ENCODE measurements around the gene PPP1R18.

Gene PPP1R18

DNA sequence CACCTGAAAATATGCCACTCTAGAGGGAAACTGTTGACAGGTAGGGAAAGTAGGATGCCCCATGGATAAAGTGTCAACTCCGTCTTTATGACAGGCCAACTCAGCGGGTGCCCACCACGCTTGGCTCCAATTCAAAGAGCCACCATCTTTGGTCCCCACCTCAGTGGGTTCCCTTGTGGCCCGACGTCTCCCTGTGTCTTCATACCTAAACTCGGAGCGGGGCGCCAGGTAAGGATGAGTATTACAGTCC, 30.4 kb upstream of the PPP1R18 start:
- H3K4me3 ChIP-seq (ENCODE audit: control insufficient read depth, low read depth, low read length) = peak overlapping the region; percentile 82
- TF ChIP-seq, protein P1, sequence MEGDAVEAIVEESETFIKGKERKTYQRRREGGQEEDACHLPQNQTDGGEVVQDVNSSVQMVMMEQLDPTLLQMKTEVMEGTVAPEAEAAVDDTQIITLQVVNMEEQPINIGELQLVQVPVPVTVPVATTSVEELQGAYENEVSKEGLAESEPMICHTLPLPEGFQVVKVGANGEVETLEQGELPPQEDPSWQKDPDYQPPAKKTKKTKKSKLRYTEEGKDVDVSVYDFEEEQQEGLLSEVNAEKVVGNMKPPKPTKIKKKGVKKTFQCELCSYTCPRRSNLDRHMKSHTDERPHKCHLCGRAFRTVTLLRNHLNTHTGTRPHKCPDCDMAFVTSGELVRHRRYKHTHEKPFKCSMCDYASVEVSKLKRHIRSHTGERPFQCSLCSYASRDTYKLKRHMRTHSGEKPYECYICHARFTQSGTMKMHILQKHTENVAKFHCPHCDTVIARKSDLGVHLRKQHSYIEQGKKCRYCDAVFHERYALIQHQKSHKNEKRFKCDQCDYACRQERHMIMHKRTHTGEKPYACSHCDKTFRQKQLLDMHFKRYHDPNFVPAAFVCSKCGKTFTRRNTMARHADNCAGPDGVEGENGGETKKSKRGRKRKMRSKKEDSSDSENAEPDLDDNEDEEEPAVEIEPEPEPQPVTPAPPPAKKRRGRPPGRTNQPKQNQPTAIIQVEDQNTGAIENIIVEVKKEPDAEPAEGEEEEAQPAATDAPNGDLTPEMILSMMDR (conservative IDR thresholded peaks at IDR 0.05; ENCODE audit: control insufficient read depth, insufficient read depth, low read depth, low read length) = no peak
- no peak for DNase-seq (ENCODE audit: low read depth)

DNA sequence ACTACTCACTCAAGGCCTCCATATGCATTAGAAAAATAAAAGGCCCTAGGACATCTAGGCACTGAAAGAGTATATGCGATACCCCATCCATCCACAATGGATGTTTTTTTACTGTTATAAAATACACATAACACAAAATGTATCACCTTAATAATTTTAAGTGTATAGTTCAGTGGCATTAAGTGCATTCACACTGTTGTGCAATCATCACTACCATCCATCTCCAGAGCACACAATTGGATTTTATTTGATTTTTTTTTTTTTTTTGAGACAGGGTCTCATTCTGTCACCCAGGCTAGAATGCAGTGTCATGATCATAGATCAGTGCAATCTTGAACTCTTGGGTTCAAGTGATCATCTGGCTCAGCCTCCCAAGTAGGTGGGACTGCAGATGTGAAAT, 27.8 kb upstream of the PPP1R18 start:
- no peak overlapping the region for H3K4me3 ChIP-seq (ENCODE audit: control insufficient read depth, low read depth, low read length)
- DNase-seq (ENCODE audit: low read depth) = no peak
- TF ChIP-seq, protein P1 (conservative IDR thresholded peaks at IDR 0.05; ENCODE audit: control insufficient read depth, insufficient read depth, low read depth, low read length) = no peak

DNA sequence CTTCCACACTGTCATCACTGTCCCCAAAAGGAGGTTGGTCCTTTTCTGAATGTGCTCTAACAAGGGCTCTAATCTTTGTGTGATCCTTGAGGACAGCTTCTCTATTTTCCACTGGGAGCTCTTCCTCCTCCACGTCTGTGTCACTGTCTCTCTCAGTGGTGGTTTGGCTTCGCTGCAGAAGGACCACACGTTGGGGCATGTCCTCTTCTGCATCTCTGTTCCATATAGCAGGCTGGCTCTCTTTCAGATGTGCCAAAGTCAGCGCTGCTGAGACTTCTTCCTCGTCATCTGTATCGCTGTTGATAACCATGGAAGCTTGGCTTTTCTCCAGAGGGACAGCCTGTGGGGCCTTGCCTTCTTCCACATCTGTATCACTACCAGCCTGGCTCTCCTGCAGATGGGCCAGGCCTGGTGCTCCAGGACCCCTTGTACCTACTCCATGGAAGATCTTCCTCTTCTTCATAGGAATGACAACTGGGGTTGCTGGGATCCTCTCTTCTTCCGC, 26.0 kb upstream of the PPP1R18 start:
- no peak for DNase-seq (ENCODE audit: low read depth)
- H3K4me3 ChIP-seq (ENCODE audit: control insufficient read depth, low read depth, low read length) = no peak overlapping the region

DNA sequence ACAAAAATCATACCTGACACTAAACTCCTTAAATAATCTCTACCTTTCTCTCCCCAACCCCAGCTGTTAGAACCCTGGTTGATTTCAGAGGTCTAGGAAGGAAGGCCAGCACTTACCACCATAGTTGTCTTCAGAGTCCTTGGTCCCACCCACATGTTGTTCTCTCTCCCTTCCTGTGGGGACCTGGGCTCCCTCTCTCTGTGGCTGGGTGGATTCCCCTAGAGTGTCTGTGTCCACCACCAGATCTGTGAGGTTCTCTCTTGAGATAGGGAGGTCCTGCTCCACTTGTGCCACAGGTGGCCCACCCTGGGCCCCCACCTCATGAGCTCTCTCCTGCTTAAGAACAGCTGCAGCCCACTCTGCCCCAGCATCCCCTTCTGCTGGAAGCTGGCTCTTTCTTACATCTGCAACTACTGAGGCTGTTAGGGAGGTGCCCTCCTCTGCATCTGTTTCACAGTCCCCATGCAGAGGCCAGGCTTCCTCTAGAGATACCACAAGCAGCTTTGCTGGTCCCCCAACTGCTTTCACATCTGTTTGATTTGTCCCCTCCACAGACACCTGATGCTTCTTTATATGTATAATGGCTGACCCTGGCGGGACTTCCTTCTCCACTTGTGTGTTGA, 25.4 kb upstream of the PPP1R18 start:
- DNase-seq (ENCODE audit: low read depth) = no peak
- TF ChIP-seq, protein P1 (conservative IDR thresholded peaks at IDR 0.05; ENCODE audit: control insufficient read depth, insufficient read depth, low read depth, low read length) = no peak

More for the DNA sequence above, 26.0 kb upstream of the PPP1R18 start:
- TF ChIP-seq, protein P1 (conservative IDR thresholded peaks at IDR 0.05; ENCODE audit: control insufficient read depth, insufficient read depth, low read depth, low read length) = no peak

DNA sequence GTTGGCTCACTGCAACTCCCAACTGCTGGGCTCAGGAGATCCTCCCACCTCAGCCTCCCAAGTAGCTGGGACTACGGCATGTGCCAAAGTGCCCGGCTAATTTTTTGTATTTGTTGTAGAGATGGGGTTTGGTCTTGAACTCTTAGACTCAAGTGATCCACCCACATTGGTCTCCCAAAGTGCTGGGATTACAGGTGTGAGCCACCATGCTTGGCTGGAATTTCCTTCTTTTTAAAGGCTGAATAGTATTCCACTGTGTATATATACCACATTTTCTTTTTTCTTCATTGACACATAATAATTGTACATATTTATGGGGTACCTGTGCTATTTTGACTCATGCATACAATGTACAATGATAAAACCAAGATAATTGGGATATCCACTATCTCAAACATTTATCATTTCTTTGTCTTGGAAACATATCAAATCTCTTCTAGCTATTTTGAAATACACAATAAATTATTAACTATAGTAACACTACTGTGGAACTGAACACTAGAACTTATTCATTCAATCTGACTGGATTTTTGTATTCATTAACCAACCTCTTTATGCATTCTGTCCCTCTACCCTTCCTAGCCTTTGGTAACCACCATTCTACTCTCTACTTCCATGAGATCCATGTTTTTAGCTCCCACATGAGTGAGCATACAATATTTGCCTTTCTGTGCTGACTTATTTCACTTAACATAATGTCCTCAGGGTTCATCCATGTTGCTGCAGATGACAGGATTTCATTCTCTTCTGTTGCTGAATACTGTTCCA, 22.8 kb upstream of the PPP1R18 start:
- no peak for DNase-seq (ENCODE audit: low read depth)
- TF ChIP-seq, protein P1 (conservative IDR thresholded peaks at IDR 0.05; ENCODE audit: control insufficient read depth, insufficient read depth, low read depth, low read length) = no peak
- H3K4me3 ChIP-seq (ENCODE audit: control insufficient read depth, low read depth, low read length) = no peak overlapping the region

More for the DNA sequence above, 25.4 kb upstream of the PPP1R18 start:
- no peak overlapping the region for H3K4me3 ChIP-seq (ENCODE audit: control insufficient read depth, low read depth, low read length)

DNA sequence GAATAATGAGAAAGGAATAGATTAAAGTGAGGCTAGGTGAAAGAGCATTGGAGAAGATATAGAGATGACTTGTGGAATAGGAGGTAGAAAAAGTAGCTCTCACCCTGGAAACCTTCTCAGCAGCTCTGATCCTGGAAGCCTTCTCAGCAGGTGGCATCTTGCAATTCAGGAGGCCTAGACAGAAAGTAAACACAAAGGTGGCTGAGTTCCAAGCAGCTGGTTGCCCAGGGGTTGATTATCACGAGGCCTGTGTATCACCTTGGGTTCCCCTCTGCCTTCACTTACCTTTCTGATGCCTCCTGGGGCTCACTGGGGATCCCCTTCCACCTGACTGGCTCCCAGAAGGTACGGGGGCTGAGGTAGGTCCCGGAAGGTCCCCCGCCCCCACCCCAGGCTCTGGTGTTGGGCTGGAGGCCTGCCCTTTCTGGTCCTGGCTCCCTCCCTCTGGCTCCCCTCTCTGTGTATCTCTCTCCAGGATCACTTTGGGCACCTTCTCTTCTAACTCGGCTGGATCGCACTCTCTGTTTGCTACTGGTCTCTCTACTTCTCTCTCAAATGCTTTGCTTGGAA, 20.9 kb upstream of the PPP1R18 start:
- TF ChIP-seq, protein P1 (conservative IDR thresholded peaks at IDR 0.05; ENCODE audit: control insufficient read depth, insufficient read depth, low read depth, low read length) = no peak
- no peak overlapping the region for H3K4me3 ChIP-seq (ENCODE audit: control insufficient read depth, low read depth, low read length)
- no peak for DNase-seq (ENCODE audit: low read depth)
